ENCODE data around the gene SRPK1.
"Not testable (repeated sequence)": the region's sequence is repeated elsewhere in the genome, so short reads cannot be mapped to it uniquely, and the experiment has no call there.

Gene SRPK1

GRCh38 chr6:35922139-35922554 is 1.2 kb upstream of the SRPK1 start:
- H3K4me1 ChIP-seq (ENCODE audit: low read depth, poor library complexity, severe bottlenecking), result peaks cover 30% of the 10 kb centered on the region
- peaks cover 33% of the 10 kb centered on the region for H3K79me2 ChIP-seq (ENCODE audit: insufficient read depth, low read depth)
- H2AFZ ChIP-seq (ENCODE audit: low read depth), result no peak overlapping the region
- H4K20me1 ChIP-seq (ENCODE audit: insufficient read depth), result peaks cover 18% of the 10 kb centered on the region
- peak overlapping the region; percentile 82 for H3K4me2 ChIP-seq
- no peaks in the 10 kb centered on the region for H3K36me3 ChIP-seq (ENCODE audit: insufficient read depth)
- no peak for TF ChIP-seq CTCF (conservative IDR thresholded peaks at IDR 0.05; ENCODE audit: low read depth, low read length)
- H3K27ac ChIP-seq, result no peak overlapping the region
- H3K9ac ChIP-seq, result no peak overlapping the region
- H3K4me3 ChIP-seq (IDR thresholded peaks at IDR 0.05; ENCODE audit: insufficient read depth, low read depth, low read length), result no peak overlapping the region
- H3K27me3 ChIP-seq (ENCODE audit: insufficient read depth, low read depth), result no peaks in the 10 kb centered on the region

GRCh38 chr6:35919827-35920751 is 809 bp downstream of the SRPK1 start:
- peak overlapping the region; percentile 90 for H3K9ac ChIP-seq
- H3K79me2 ChIP-seq (ENCODE audit: insufficient read depth, low read depth), result peaks cover 47% of the 10 kb centered on the region
- TF ChIP-seq CTCF (conservative IDR thresholded peaks at IDR 0.05; ENCODE audit: low read depth, low read length), result no peak
- no peak overlapping the region for H3K4me3 ChIP-seq (IDR thresholded peaks at IDR 0.05; ENCODE audit: insufficient read depth, low read depth, low read length)
- peaks cover 39% of the 10 kb centered on the region for H3K4me1 ChIP-seq (ENCODE audit: low read depth, poor library complexity, severe bottlenecking)
- no peaks in the 10 kb centered on the region for H3K27me3 ChIP-seq (ENCODE audit: insufficient read depth, low read depth)
- peak overlapping the region; percentile 68 for H3K27ac ChIP-seq
- H3K4me2 ChIP-seq, result peak overlapping the region; percentile 99
- H4K20me1 ChIP-seq (ENCODE audit: insufficient read depth), result peaks cover 27% of the 10 kb centered on the region
- H3K36me3 ChIP-seq (ENCODE audit: insufficient read depth), result peaks cover 4% of the 10 kb centered on the region; the same call in 1 of the 2 replicates
- H2AFZ ChIP-seq (ENCODE audit: low read depth), result peak overlapping the region; percentile 10; the same call in 1 of the 2 replicates

- Histone ChIP-seq H3K4me3 (IDR thresholded peaks at IDR 0.05; ENCODE audit: insufficient read depth, low read depth, low read length) (no peak overlapping the region), H3K9ac (peak overlapping the region; percentile 90; the same call in 1 of the 2 replicates), H3K79me2 (ENCODE audit: insufficient read depth, low read depth) (peaks cover 55% of the 10 kb centered on the region), H3K36me3 (ENCODE audit: insufficient read depth) (peaks cover 11% of the 10 kb centered on the region; the same call in 1 of the 2 replicates), H4K20me1 (ENCODE audit: insufficient read depth) (peaks cover 27% of the 10 kb centered on the region), H2AFZ (ENCODE audit: low read depth) (no peak overlapping the region; the same call in 1 of the 2 replicates), H3K4me2 (peak overlapping the region; percentile 99), H3K27ac (peak overlapping the region; percentile 68; the same call in 1 of the 2 replicates), H3K27me3 (ENCODE audit: insufficient read depth, low read depth) (no peaks in the 10 kb centered on the region), H3K4me1 (ENCODE audit: low read depth, poor library complexity, severe bottlenecking) (peaks cover 39% of the 10 kb centered on the region)
- no peak for TF ChIP-seq CTCF (conservative IDR thresholded peaks at IDR 0.05; ENCODE audit: low read depth, low read length)
Observed at GRCh38 chr6:35919085-35919826, 1.6 kb downstream of the SRPK1 start.

- Histone ChIP-seq H3K79me2 (ENCODE audit: insufficient read depth, low read depth) (peaks cover 77% of the 10 kb centered on the region), H3K4me1 (ENCODE audit: low read depth, poor library complexity, severe bottlenecking) (peaks cover 35% of the 10 kb centered on the region), H3K36me3 (ENCODE audit: insufficient read depth) (peaks cover 24% of the 10 kb centered on the region; the same call in 1 of the 2 replicates), H3K4me2 (peak overlapping the region; percentile 99; the same call in 1 of the 2 replicates), H4K20me1 (ENCODE audit: insufficient read depth) (peaks cover 27% of the 10 kb centered on the region)
- not testable (repeated sequence) for H3K27me3 ChIP-seq (ENCODE audit: insufficient read depth, low read depth); H3K27ac ChIP-seq; H3K9ac ChIP-seq; H2AFZ ChIP-seq (ENCODE audit: low read depth); H3K4me3 ChIP-seq (IDR thresholded peaks at IDR 0.05; ENCODE audit: insufficient read depth, low read depth, low read length)
Observed at GRCh38 chr6:35916893-35917292, 4.0 kb downstream of the SRPK1 start.

Data from KMS-11 (cell line).